Measurements from ENCODE around the gene RBP3. TPM values are rescaled to one million over a fixed set of nuclear protein-coding genes. Genes with fewer than 3 reads are reported as not detected.

Gene RBP3
- total and polyA plus RNA-seq, 9 donors, result not detected

DNA sequence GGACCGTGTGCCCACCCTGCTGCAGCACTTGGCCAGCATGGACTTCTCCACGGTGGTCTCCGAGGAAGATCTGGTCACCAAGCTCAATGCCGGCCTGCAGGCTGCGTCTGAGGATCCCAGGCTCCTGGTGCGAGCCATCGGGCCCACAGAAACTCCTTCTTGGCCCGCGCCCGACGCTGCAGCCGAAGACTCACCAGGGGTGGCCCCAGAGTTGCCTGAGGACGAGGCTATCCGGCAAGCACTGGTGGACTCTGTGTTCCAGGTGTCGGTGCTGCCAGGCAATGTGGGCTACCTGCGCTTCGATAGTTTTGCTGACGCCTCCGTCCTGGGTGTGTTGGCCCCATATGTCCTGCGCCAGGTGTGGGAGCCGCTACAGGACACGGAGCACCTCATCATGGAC is 1.4 kb downstream of the RBP3 start:
- intact Hi-C loops (cut with DNase I), result no loop called here
- 93 to 97% (median 95%) methylated on average over 22 of the region's 22 CpGs for WGBS, 3 donors
- no peaks in the 10 kb centered on the region for H3K36me3 ChIP-seq
- H3K4me1 ChIP-seq (ENCODE audit: insufficient read depth), result no peaks in the 10 kb centered on the region
- no peak overlapping the region for H3K4me3 ChIP-seq
- no peak for DNase-seq
- H3K27ac ChIP-seq, result no peak overlapping the region
- H3K27me3 ChIP-seq, result no peaks in the 10 kb centered on the region
- H3K9me3 ChIP-seq, result no peaks in the 10 kb centered on the region
- TF ChIP-seq EP300 (IDR thresholded peaks at IDR 0.05) (no peak), POLR2A (IDR thresholded peaks at IDR 0.05) (no peak)
- TF ChIP-seq, protein P1, sequence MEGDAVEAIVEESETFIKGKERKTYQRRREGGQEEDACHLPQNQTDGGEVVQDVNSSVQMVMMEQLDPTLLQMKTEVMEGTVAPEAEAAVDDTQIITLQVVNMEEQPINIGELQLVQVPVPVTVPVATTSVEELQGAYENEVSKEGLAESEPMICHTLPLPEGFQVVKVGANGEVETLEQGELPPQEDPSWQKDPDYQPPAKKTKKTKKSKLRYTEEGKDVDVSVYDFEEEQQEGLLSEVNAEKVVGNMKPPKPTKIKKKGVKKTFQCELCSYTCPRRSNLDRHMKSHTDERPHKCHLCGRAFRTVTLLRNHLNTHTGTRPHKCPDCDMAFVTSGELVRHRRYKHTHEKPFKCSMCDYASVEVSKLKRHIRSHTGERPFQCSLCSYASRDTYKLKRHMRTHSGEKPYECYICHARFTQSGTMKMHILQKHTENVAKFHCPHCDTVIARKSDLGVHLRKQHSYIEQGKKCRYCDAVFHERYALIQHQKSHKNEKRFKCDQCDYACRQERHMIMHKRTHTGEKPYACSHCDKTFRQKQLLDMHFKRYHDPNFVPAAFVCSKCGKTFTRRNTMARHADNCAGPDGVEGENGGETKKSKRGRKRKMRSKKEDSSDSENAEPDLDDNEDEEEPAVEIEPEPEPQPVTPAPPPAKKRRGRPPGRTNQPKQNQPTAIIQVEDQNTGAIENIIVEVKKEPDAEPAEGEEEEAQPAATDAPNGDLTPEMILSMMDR (IDR thresholded peaks at IDR 0.05), result no peak

DNA sequence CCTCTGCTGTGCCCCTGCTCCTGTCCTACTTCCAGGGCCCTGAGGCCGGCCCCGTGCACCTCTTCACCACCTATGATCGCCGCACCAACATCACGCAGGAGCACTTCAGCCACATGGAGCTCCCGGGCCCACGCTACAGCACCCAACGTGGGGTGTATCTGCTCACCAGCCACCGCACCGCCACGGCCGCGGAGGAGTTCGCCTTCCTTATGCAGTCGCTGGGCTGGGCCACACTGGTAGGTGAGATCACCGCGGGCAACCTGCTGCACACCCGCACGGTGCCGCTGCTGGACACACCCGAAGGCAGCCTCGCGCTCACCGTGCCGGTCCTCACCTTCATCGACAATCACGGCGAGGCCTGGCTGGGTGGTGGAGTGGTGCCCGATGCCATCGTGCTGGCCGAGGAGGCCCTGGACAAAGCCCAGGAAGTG is 1.8 kb downstream of the RBP3 start:
- no peaks in the 10 kb centered on the region for H3K27me3 ChIP-seq
- TF ChIP-seq, protein P1 (IDR thresholded peaks at IDR 0.05), result no peak
- TF ChIP-seq EP300 (IDR thresholded peaks at IDR 0.05) (no peak), POLR2A (IDR thresholded peaks at IDR 0.05) (no peak)
- no peaks in the 10 kb centered on the region for H3K36me3 ChIP-seq
- H3K4me3 ChIP-seq, result no peak overlapping the region
- no peaks in the 10 kb centered on the region for H3K4me1 ChIP-seq (ENCODE audit: insufficient read depth)
- intact Hi-C loops (cut with DNase I), result no loop called here
- no peaks in the 10 kb centered on the region for H3K9me3 ChIP-seq
- 94 to 96% (median 95%) methylated on average over 30 to 31 of the region's 31 CpGs for WGBS, 3 donors
- no peak for DNase-seq
- H3K27ac ChIP-seq, result no peak overlapping the region

DNA sequence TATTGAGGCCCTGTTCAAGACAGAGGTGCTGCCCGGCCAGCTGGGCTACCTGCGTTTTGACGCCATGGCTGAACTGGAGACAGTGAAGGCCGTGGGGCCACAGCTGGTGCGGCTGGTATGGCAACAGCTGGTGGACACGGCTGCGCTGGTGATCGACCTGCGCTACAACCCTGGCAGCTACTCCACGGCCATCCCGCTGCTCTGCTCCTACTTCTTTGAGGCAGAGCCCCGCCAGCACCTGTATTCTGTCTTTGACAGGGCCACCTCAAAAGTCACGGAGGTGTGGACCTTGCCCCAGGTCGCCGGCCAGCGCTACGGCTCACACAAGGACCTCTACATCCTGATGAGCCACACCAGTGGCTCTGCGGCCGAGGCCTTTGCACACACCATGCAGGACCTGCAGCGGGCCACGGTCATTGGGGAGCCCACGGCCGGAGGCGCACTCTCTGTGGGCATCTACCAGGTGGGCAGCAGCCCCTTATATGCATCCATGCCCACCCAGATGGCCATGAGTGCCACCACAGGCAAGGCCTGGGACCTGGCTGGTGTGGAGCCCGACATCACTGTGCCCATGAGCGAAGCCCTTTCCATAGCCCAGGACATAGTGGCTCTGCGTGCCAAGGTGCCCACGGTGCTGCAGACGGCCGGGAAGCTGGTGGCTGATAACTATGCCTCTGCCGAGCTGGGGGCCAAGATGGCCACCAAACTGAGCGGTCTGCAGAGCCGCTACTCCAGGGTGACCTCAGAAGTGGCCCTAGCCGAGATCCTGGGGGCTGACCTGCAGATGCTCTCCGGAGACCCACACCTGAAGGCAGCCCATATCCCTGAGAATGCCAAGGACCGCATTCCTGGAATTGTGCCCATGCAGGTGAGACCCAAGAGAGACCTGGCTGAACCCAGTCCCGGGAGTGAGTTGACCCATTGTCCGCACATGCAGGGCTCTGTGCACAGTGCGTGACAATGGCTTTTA is 2.8 kb downstream of the RBP3 start:
- Histone ChIP-seq H3K27me3 (no peaks in the 10 kb centered on the region), H3K4me3 (no peak overlapping the region), H3K4me1 (ENCODE audit: insufficient read depth) (no peaks in the 10 kb centered on the region), H3K9me3 (no peaks in the 10 kb centered on the region), H3K27ac (no peak overlapping the region), H3K36me3 (no peaks in the 10 kb centered on the region)
- WGBS, 3 donors, result 86 to 93% (median 90%) methylated on average over 32 to 39 of the region's 39 CpGs
- TF ChIP-seq, protein P1 (IDR thresholded peaks at IDR 0.05), result no peak
- intact Hi-C loops (cut with DNase I), result no loop called here
- DNase-seq, result no peak

DNA sequence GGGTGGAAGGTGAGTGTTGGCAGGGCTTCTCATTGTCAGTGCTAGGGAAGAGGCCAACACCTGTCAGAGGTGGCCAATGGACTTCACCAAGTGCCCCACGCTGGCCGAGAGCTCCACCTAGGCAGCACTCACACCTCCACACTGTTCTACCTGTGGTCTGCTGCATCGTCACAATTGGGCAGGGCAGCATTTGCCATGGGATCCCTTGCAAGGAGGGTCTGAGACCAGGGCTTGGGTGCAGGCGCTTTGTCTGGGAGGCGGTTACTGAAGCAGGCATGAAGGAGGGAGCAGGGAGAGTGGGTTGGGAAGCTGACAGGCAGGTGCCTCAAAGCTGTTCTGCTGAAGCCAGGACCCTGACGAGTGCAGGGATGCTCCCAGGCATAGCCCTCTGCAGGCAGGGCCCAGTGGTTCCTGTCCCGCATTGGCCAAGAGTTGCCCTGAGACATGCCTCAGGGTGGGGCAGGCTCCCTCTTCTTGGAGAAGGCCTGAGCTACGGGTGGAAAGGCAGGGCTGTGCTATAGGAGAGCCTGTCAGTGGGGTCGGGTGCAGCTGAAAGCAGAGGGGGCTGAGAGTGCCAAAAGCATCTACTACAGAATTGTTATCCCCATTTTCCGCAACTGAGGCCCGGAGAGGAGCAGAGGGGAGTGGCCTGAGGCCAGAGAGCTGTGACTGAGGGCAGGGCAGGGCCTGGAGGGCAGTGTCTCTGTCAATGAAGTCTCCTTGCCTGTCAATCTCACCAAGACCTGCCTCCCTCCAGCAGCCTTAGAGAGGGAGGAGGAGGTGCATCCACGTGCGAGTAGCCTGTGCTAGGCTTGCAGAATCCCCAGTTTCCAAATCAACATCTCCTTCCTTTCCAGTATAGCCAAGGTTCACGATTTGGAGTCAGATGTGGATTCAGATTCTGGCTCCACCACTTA is 4.0 kb downstream of the RBP3 start:
- intact Hi-C loops (cut with DNase I), result no loop called here

More for the DNA sequence above, 4.0 kb downstream of the RBP3 start:
- H3K27me3 ChIP-seq, result no peaks in the 10 kb centered on the region
- no peak for DNase-seq
- no peaks in the 10 kb centered on the region for H3K4me1 ChIP-seq (ENCODE audit: insufficient read depth)
- H3K27ac ChIP-seq, result no peak overlapping the region
- TF ChIP-seq EP300 (IDR thresholded peaks at IDR 0.05) (no peak), POLR2A (IDR thresholded peaks at IDR 0.05) (no peak)
- TF ChIP-seq, protein P1 (IDR thresholded peaks at IDR 0.05), result no peak
- WGBS, 3 donors, result 73 to 83% (median 78%) methylated on average over 14 of the region's 14 CpGs
- H3K36me3 ChIP-seq, result no peaks in the 10 kb centered on the region
- H3K9me3 ChIP-seq, result no peaks in the 10 kb centered on the region
- H3K4me3 ChIP-seq, result no peak overlapping the region

Data from ovary (tissue), 9 donors.